Prostate gland (tissue), 2 donors: ENCODE data around the gene ADAM8. TPM values are rescaled to one million over a fixed set of nuclear protein-coding genes. Genes with fewer than 3 reads are reported as not detected.

Experiments used
- DNase-seq: peaks from one replicate; pipeline ENCODE4 v3.0.0-alpha.2; 2019; ENCODE audit warnings: low spot score
- H3K27ac ChIP-seq, 2 donors: fragments of 200-600 bp; sonication (generic); 2 replicates each; pipeline ENCODE4 v1.5.1; 2017 to 2019
- H3K27me3 ChIP-seq: fragments of 200-600 bp; sonication (generic); replicated peaks from 2 replicates; pipeline ENCODE4 v1.5.1; 2019; ENCODE audit not compliant: insufficient read depth
- H3K36me3 ChIP-seq, 2 donors: fragments of 200-600 bp; sonication (generic); 1 replicate in 1 of 2; 2 replicates in 1 of 2; pipeline versions ENCODE4 v1.5.1 to v1.8.1; 2017 to 2019
- H3K4me1 ChIP-seq: fragments of 200-600 bp; sonication (generic); replicated peaks from 2 replicates; pipeline ENCODE4 v1.5.1; 2019
- H3K4me3 ChIP-seq, 2 donors: fragments of 200-600 bp; sonication (generic); 2 replicates each; pipeline ENCODE4 v1.5.1; 2017 to 2019
- H3K9me3 ChIP-seq: fragments of 200-600 bp; sonication (generic); 2 replicates; pipeline ENCODE4 v1.5.1; 2017
- POLR2A ChIP-seq: fragments of 450-650 bp; IDR thresholded peaks from one replicate; pipeline ENCODE4 v1.6.1; 2016; ENCODE audit warnings: antibody characterized with exemption, mild to moderate bottlenecking
- POLR2AphosphoS5 ChIP-seq: sonication (generic); formaldehyde crosslinking; IDR thresholded peaks from one replicate; pipeline ENCODE4 v1.6.1; 2017; ENCODE audit warnings: antibody characterized with exemption
- WGBS: methylation state at CpG from one replicate; pipeline ENCODE4 v1.1.5; 2018; 5-methylcytosine and 5-hydroxymethylcytosine counted together
- intact Hi-C: fragments of 100-400 bp; cut with DNase I; formaldehyde crosslinking; loops from one replicate; pipeline ENCODE4 v1.14.2; 2022
- total RNA-seq, 2 donors: library from RNA; depleted of rRNA; stranded (reverse); fragments of >200 nt; gene quantifications; one replicate each; pipeline ENCODE4 v1.1.0, GENCODE V29; 2016
- TF ChIP-seq, protein P1 (sequence below), 4 experiments: fragments of 200-600 bp in 2 of 4; fragments of 450-650 bp in 2 of 4; sonication (generic) in 2 of 4; IDR thresholded peaks; 1 replicate in 3 of 4; 2 replicates in 1 of 4; pipeline ENCODE4 v1.5.1; 2016 to 2019; ENCODE audit warnings: antibody characterized with exemption in 4 of 4, mild to moderate bottlenecking in 2 of 4, moderate library complexity in 2 of 4

Gene ADAM8
- total RNA-seq, 2 donors from 2014 or later = 7.2 to 7.4 TPM

DNA sequence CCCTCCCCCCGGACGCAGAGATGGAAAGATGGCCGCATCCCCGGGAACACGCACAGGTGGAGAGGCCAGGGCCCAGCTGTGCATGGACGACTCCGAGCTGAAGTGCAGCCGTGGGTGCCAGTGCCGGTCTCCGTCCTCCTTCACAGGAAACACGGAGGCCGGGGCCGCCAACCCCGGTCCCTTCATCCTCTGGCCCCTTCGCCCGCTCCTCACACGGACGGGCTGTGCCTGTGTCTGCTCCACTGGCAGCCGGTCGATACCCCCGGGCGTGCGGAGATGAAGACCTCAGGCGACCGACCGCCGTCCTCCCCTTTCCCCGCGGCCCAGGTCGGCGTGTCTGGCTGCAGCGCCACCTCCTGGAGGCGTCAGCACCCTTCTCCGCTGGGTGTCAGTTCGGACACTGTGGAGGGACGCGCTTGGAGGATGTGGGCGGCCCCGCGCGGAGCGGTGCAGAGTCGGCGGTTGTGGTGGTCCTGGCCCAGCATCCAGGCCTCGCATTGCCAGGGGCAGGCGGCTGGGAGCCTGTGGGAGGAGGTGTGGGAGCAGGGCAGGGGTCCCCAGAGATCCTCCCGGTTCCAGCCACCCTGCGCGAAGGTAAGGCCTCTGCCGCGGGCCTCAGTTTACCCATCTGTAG, 41.9 kb upstream of the ADAM8 start:
- H3K27me3 ChIP-seq = no peaks in the 10 kb centered on the region
- H3K4me1 ChIP-seq = no peaks in the 10 kb centered on the region
- peak overlapping the region in 1 of 2 donors; percentile 24 for H3K4me3 ChIP-seq
- H3K36me3 ChIP-seq = no peaks in the 10 kb centered on the region
- no peak for DNase-seq
- intact Hi-C loops = loop anchor here (5.0 kb wide), 1 partner anchor 481 kb away; no protein-coding TSS in a partner anchor
- H3K27ac ChIP-seq = no peak overlapping the region
- no peaks in the 10 kb centered on the region for H3K9me3 ChIP-seq
- 8% methylated on average over 51 of the region's 51 CpGs for WGBS
- TF ChIP-seq, protein P1, sequence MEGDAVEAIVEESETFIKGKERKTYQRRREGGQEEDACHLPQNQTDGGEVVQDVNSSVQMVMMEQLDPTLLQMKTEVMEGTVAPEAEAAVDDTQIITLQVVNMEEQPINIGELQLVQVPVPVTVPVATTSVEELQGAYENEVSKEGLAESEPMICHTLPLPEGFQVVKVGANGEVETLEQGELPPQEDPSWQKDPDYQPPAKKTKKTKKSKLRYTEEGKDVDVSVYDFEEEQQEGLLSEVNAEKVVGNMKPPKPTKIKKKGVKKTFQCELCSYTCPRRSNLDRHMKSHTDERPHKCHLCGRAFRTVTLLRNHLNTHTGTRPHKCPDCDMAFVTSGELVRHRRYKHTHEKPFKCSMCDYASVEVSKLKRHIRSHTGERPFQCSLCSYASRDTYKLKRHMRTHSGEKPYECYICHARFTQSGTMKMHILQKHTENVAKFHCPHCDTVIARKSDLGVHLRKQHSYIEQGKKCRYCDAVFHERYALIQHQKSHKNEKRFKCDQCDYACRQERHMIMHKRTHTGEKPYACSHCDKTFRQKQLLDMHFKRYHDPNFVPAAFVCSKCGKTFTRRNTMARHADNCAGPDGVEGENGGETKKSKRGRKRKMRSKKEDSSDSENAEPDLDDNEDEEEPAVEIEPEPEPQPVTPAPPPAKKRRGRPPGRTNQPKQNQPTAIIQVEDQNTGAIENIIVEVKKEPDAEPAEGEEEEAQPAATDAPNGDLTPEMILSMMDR (IDR thresholded peaks at IDR 0.05) = peak; percentile 21 to 68 (median 54)
- no peak for TF ChIP-seq POLR2AphosphoS5

DNA sequence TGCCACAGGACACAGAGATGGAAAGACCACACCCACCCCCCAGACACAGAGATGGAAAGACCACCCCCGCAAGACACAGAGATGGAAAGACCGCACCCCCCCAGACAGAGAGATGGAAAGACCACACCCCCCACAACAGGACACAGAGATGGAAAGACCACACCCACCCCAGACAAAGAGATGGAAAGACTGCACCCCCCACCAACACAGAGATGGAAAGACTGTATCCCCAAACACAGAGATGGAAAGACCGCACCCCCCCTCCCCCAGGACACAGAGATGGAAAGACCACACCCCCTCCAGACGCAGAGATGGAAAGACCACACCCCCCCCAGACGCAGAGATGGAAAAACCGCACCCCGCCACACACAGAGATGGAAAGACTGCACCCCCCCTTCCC, 40.1 kb upstream of the ADAM8 start:
- no peak for DNase-seq
- 86% methylated on average over 7 of the region's 7 CpGs for WGBS
- no peaks in the 10 kb centered on the region for H3K27me3 ChIP-seq
- H3K27ac ChIP-seq = no peak overlapping the region
- no peaks in the 10 kb centered on the region for H3K4me1 ChIP-seq
- no peaks in the 10 kb centered on the region for H3K9me3 ChIP-seq
- H3K36me3 ChIP-seq = no peaks in the 10 kb centered on the region
- intact Hi-C loops = loop anchor here (5.0 kb wide), 1 partner anchor 479 kb away; no protein-coding TSS in a partner anchor
- TF ChIP-seq POLR2A = no peak
- TF ChIP-seq, protein P1 (IDR thresholded peaks at IDR 0.05) = no peak
- TF ChIP-seq POLR2AphosphoS5 = no peak
- no peak overlapping the region for H3K4me3 ChIP-seq

DNA sequence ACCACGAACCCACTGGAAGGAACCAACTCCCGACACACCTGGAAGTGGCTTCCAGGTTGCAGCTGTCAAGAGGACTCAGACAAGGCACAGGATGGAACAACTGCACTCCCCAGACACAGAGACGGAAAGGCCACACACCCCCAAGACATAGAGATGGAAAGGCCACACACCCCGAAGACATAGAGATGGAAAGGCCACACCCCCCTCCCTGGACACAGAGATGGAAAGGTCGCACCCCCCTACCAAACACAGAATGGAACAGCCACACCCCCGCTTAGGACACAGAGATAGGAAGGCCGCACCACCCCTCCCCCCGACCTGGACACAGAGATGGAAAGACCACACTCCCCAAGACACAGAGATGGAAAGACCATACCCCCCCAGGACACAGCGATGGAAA, 39.6 kb upstream of the ADAM8 start:
- no peaks in the 10 kb centered on the region for H3K36me3 ChIP-seq
- H3K9me3 ChIP-seq = no peaks in the 10 kb centered on the region
- no peak for DNase-seq
- no peak overlapping the region for H3K4me3 ChIP-seq
- intact Hi-C loops = loop anchor here (5.0 kb wide), 1 partner anchor 479 kb away; no protein-coding TSS in a partner anchor
- H3K27ac ChIP-seq = no peak overlapping the region
- WGBS = 90% methylated on average over 9 of the region's 9 CpGs
- no peaks in the 10 kb centered on the region for H3K4me1 ChIP-seq
- H3K27me3 ChIP-seq = no peaks in the 10 kb centered on the region
- TF ChIP-seq POLR2AphosphoS5 = no peak
- TF ChIP-seq POLR2A = no peak
- TF ChIP-seq, protein P1 (IDR thresholded peaks at IDR 0.05) = no peak

DNA sequence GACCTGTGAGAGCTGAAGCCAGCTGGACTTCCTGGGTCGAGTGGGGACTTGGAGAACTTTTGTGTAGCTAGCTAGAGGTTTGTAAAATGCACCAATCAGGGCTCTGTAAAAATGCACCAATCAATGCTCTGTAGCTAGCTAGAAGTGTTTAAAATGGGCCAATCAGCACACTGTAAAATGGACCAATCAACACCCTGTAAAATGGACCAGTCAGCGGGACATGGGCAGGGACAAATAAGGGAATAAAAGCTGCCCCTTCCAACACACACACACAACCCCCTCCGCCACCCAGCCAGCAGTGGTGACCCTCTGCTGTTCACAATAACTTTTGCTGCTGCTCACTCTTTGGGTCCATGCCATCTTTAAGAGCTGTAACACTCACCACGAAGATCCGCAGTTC, 39.2 kb upstream of the ADAM8 start:
- no peaks in the 10 kb centered on the region for H3K27me3 ChIP-seq
- H3K27ac ChIP-seq = no peak overlapping the region
- H3K4me3 ChIP-seq = no peak overlapping the region
- intact Hi-C loops = loop anchor here (5.0 kb wide), 1 partner anchor 479 kb away; no protein-coding TSS in a partner anchor
- no peak for DNase-seq
- no peaks in the 10 kb centered on the region for H3K4me1 ChIP-seq
- TF ChIP-seq, protein P1 (IDR thresholded peaks at IDR 0.05) = no peak
- TF ChIP-seq POLR2A = no peak
- no peak for TF ChIP-seq POLR2AphosphoS5
- no peaks in the 10 kb centered on the region for H3K36me3 ChIP-seq
- WGBS = 81% methylated on average over 5 of the region's 5 CpGs
- H3K9me3 ChIP-seq = no peaks in the 10 kb centered on the region

DNA sequence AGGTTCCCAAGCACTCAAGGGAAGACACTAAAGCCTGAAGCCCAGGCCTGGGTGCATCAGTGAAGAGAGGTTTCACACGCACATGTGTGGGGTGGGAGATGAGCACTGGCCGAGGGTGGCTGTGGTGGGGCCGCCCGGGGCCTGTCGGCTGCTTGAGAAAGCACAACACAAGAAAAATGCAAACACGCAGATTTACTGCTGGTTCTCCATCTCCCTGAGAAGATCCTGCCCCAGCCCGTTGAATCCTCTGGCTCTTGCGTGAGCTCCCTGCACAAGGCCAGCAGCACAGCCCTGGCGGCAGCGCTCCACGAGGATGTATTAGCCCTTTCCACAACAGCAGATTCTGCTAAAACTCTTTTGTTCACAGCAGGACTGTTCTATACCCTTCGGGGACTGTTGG, 38.2 kb upstream of the ADAM8 start:
- H3K4me3 ChIP-seq = no peak overlapping the region
- H3K36me3 ChIP-seq = no peaks in the 10 kb centered on the region
- no peaks in the 10 kb centered on the region for H3K4me1 ChIP-seq
- DNase-seq = no peak
- WGBS = 89% methylated on average over 12 of the region's 12 CpGs
- no peak for TF ChIP-seq POLR2A
- no peak for TF ChIP-seq POLR2AphosphoS5
- TF ChIP-seq, protein P1 (IDR thresholded peaks at IDR 0.05) = no peak
- no peaks in the 10 kb centered on the region for H3K27me3 ChIP-seq
- no peak overlapping the region for H3K27ac ChIP-seq
- intact Hi-C loops = loop anchor here (5.0 kb wide), 1 partner anchor 478 kb away; no protein-coding TSS in a partner anchor
- H3K9me3 ChIP-seq = no peaks in the 10 kb centered on the region
